LHCN-M2 (cell line): ENCODE results near the gene TLK1. TPM values are rescaled to one million over a fixed set of nuclear protein-coding genes. Genes with fewer than 3 reads are reported as not detected.
"Not testable (repeated sequence)": the region's sequence is repeated elsewhere in the genome, so short reads cannot be mapped to it uniquely, and the experiment has no call there.

Experiments used
- DNase-seq: peaks from one replicate; pipeline ENCODE4 v3.0.0-alpha.2; 2012; ENCODE audit warnings: low read depth
- total RNA-seq: library from RNA; depleted of rRNA; stranded (reverse); fragments of >200 nt; gene quantifications from 2 replicates; pipeline ENCODE4 v1.2.3, GENCODE V29; 2014

Gene TLK1
- total RNA-seq, 1 experiment from 2014 or later, result 8.1 TPM

DNA sequence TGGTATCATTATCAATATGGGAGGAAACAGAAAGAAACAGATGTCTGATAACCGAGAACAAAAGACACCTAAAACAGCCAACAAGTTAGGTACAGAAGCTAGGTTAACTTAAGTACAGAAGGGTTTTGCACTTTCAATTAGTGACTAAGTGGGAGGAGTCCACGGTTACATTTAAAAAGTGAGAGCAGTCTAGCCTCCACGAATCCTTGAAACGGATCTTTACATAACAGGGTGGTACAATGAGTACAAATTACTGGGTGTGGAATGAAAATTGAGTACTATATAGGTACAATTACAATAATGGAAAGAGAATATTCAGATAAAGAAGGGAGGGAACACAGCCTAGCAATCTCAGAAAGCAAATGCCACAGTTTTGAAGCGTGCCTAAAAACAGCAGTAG is 76.6 kb downstream of the TLK1 start:
- no peak for DNase-seq

- no peak for DNase-seq
Observed at GRCh38 chr2:171083451-171083850, 77.2 kb downstream of the TLK1 start.

DNA sequence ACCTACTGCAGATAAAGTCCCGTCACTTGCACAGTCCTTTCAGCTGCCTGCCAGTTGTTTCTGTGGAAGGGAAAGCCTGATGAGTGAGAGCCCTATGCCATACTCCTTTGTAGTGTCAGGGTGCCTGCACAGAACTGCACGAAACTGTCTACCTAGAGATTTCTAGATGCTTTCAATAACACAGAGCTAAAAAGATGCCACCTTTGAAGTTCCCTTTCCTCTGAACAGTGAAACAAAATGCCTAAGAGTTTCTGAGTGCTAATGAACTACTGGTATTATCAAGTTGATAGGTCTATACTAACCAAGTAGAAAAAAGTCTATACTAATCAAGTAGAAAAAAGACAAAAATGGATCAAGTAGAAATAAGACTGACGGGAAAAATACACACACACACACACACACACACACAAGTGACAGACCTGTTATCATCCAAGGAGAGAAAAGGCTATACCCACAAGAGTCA is 79.0 kb downstream of the TLK1 start:
- DNase-seq, result no peak

DNA sequence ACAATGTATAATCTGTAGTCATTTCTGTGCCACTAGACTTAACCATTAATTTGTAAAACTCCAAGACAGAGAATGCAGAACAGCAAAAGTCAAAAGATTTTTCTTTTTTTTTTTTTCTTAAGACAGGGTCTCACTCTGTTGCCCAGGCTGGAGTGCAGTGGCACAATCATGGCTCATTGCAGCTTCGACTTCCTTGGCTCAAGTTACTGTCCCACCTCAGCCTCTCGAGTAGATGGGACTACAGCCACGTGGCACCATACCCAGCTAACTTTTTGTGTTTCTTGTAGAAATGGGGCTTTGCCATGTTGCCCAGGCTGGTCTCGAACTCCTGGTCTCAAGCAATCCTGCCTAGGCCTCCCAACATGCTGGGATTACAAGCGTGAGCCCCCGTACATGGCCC is 80.1 kb downstream of the TLK1 start:
- DNase-seq, result no peak

GRCh38 chr2:171076422-171076821 is 84.3 kb downstream of the TLK1 start:
- not testable (repeated sequence) for DNase-seq

DNA sequence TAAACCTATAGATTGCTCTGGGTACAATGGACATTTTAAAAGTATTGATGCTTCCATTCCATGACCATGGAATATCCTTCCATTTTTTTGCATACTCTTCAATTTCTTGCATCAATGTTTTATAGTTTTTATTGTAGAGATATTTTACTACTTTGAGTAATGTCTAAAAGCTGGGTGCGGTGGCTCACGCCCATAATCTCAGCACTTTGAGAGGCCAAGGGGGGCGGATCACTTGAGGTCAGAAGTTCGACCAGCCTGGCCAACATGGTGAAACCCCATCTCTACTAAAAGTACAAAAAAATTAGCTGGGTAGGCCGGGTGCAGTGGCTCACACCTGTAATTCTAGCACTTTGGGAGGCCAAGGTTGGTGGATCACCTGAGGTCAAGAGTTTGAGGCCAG is 88.5 kb downstream of the TLK1 start:
- no peak for DNase-seq

GRCh38 chr2:171069286-171069956 is 91.3 kb downstream of the TLK1 start:
- DNase-seq, result no peak

DNA sequence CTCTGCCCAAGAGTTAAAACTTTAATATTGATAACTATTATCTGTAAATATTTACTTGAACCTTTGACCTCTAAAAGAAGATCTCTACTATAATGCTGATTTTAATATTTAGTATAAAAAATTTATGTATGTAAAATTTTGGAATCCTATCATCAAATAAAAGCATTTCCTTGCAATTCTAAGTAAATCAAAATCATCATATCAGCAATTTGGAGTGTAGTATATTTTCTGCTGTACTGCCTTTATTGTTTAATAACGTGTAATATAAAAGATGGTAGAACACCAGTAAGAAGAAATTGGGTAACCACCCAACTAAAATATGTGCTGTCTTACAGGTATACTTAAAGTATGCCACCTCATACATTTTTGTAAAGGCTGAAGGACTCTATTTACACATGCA is 94.6 kb downstream of the TLK1 start:
- no peak for DNase-seq

DNA sequence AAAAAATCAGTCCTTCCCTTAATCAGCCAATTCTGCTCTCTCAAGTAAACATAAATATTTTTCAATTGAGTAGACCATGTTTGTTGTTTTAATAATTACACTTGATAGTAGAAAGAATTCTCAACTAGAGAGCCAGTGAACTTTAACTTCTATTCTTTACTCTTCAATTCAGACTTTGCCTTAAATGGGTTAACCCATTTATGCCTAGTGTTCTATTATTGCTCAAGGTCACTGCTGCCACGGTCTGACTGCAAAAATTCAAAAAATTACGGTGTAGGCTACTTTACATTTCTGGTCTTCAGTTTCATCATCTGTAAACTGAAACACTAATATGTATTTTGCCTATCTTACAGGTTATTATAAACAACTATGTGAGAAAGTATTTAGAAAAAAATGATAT is 103.1 kb downstream of the TLK1 start:
- DNase-seq, result no peak

DNA sequence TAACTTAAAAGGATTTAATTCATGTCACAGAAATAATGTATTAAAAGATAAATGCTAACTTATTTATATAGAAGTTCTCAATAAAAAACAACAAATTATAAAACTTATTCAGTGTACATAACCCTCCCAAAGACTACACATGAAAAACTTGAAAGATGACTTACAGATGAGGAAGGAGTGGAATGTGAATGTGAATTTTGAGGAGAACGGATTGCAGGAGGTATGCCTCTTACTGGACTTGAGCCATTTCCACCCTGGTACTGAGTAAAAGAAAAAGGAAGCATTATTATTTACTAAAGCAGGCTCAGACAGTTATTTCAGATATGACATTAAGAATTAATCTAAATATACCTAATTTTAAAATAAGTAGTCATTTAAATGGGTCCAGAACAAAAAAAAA is 104.4 kb downstream of the TLK1 start:
- DNase-seq, result peak; percentile 4

- DNase-seq, result no peak
Observed at GRCh38 chr2:171049691-171050090, 111.0 kb downstream of the TLK1 start.

- no peak for DNase-seq
Observed at GRCh38 chr2:171046048-171046560, 114.6 kb downstream of the TLK1 start.

DNA sequence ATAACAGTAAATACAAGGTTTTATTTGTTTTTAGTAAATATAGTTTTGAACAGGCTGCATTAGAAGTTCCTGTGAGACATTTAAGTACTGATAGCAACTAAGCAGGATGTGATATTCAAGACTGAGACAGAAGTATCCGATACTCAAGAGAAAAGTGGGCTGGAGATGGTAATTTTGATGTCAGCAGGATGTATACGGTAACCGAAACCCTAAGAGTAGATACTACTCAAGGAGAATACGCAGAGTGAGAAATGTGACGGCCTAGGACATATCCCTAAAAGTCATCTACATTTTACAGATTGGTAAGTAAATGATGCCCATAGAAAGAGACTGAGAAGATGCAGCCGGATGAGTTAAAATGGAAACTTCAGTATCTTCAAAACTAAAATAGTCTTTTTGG is 116.3 kb downstream of the TLK1 start:
- no peak for DNase-seq

DNA sequence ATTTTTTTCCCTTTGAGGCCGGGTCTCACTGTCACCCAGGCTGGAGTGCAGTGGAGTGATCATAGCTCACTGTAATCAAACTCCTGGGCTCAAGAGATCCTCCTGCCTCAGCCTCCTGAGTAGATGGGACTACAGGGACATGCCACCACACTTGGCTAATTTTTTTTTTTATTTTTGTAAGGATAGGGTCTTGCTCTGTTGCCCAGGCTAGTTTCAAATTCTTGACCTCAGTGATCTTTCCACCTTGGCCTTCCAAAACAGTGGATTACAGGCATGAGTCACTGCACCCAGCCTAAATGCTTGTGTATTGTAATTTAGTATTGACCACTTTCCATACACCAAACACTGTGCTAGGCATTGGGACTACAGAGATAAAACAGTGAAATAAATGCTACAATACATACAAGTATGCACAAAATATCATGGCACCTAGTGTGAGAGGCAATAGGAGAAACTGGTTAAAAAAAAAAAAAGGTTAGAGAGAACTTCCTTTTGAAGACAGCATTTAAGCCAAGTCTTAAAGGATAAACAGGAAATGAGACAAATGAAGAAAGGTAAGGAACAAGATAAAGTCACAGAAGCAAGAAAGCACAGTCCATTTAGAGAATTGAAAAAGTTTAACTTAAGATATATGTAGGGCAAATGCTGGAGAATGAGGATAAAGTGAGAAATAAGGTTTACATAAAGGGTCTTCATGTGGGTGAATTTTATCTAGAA is 118.3 kb downstream of the TLK1 start:
- no peak for DNase-seq

DNA sequence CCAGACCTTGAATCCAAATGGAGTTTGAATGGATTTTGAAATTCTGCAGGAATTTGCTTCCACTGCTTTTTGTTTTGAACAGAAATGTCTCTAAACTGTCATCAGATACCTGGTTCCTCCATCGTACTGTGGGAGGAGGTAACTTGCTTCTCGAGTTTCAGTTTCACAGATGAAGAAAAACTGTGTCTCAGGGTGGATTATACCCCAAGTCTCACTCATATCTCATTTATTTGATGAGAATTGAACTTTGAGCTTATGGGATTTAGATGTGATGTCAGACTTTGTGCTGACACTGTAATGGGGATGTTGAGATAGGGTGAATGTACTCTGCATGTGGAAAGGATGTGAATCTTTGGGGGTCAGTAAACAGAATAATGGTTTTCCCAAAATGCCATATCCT is 124.2 kb downstream of the TLK1 start:
- DNase-seq, result no peak

DNA sequence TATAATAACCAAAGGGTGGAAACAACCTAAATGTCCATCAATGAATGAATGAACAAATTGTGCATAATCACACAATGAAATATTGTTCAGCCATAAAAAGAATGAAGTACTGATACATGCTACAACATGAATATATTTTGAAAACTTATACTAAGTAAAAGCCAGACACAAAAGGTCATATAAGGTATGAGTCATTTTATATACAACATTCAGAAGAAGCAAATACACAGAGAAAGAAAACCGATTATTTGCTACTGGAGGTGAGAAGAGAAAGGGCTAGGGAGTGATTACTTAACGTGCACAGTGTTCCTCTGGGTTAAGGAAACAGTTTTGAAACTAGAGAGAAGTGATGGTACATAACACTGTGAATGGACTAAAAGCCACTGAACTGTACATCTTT is 126.4 kb downstream of the TLK1 start:
- DNase-seq, result no peak

DNA sequence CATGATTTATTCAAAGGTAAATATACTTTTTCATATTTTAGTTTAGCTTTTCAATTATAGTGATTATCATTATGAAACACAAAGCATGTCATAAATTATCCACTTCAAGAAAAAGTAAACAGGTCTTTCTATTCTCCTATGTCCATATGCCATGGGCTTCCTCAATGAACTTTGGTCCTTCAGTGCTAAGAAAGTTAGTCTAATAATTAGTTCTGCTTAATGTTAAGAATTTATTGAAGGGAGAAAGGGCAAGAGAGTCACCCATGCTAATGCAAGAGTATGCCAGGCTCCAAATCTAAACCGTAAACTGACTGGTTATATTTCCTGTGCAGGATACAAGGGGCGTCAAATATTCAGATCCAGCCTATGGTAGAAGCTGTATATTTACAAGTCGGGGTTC is 135.5 kb downstream of the TLK1 start:
- DNase-seq, result no peak

GRCh38 chr2:171018522-171018921 is 142.2 kb downstream of the TLK1 start:
- no peak for DNase-seq

- DNase-seq, result no peak
Observed at GRCh38 chr2:171016125-171016524, 144.6 kb downstream of the TLK1 start.

DNA sequence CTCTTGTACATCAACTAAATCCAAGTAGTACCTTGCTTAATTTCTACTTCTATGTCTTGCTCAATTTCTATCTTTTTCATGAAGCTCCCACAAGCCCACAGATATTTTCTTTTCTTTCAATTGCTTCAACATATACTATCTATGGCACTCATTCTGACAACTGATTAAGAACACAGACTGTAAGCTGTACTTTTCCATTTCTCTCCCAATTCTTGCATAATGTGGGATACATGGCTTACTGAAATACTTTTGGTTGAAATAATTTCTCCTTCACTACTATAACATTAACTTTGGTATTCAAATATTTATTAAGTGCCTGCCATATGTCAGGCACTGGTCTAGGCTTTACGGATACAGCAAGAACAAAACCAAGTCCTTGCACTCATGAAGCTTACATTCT is 146.8 kb downstream of the TLK1 start:
- no peak for DNase-seq

DNA sequence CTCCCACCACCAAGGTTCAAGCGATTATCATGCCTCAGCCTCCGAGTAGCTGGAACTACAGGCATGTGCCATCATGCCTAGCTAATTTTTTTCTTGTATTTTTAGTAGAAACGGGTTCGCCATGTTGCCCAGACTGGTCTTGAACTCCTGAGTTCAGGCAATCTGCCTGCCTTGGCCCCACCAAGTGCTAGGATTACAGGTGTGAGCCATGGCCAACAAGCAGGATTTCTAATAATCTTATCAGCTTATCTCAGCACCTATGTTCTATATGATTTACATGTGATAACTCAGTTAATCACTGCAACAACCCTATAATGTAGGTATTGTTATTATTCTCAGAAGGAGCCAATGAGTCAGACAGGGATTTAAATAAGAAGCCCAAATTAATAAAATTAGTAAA is 151.3 kb downstream of the TLK1 start:
- DNase-seq, result no peak

- DNase-seq, result no peak
Observed at GRCh38 chr2:171008550-171009205, 152.0 kb downstream of the TLK1 start.

- no peak for DNase-seq
Observed at GRCh38 chr2:171004833-171005232, 155.9 kb downstream of the TLK1 start.
